Measurements from ENCODE around the gene PCDHGA12.
A peak's percentile ranks its signal among the peaks of the same experiment; 100 is the strongest.

The PCDHGA12 gene

GRCh38 chr5:141439411-141440141 lies 9.3 kb downstream of the PCDHGA12 start:
- DNase-seq (ENCODE audit: low read depth): no peak

- DNase-seq (ENCODE audit: low read depth): no peak
Measured at GRCh38 chr5:141440341-141440740, 10.0 kb downstream of the PCDHGA12 start.

GRCh38 chr5:141441571-141442170 lies 11.4 kb downstream of the PCDHGA12 start:
- DNase-seq (ENCODE audit: low read depth): no peak

GRCh38 chr5:141465351-141465750 lies 35.0 kb downstream of the PCDHGA12 start:
- DNase-seq (ENCODE audit: low read depth): no peak

GRCh38 chr5:141475625-141476131 lies 45.4 kb downstream of the PCDHGA12 start, which contains the start of gene PCDHGC3:
TSS of gene PCDHGC3 (plus strand) at chr5:141475966. CDS start at chr5:141476117, 151 bp downstream.
- peak; percentile 58 for DNase-seq (ENCODE audit: low read depth)

GRCh38 chr5:141476132-141476911 lies 46.0 kb downstream of the PCDHGA12 start:
- peak; percentile 22 for DNase-seq (ENCODE audit: low read depth)

- DNase-seq (ENCODE audit: low read depth): no peak
Measured at GRCh38 chr5:141477044-141477575, 46.8 kb downstream of the PCDHGA12 start.

- no peak for DNase-seq (ENCODE audit: low read depth)
Measured at GRCh38 chr5:141477815-141478214, 47.5 kb downstream of the PCDHGA12 start.

- DNase-seq (ENCODE audit: low read depth): no peak
Measured at GRCh38 chr5:141478321-141478945, 48.1 kb downstream of the PCDHGA12 start.

GRCh38 chr5:141479776-141480175 lies 49.5 kb downstream of the PCDHGA12 start:
- no peak for DNase-seq (ENCODE audit: low read depth)

All from HS-27A (cell line).